HT-29 (cell line): ENCODE data around the gene FOXD1. TPM values are rescaled to one million over a fixed set of nuclear protein-coding genes. Genes with fewer than 3 reads are reported as not detected.
"Not testable (repeated sequence)": the region's sequence is repeated elsewhere in the genome, so short reads cannot be mapped to it uniquely, and the experiment has no call there.

Source experiments
- DNase-seq: peaks from one replicate; pipeline ENCODE4 v3.0.0-alpha.2; 2015; ENCODE audit warnings: low spot score
- total RNA-seq: library from RNA; depleted of rRNA; stranded (reverse); fragments of >200 nt; shearing (Covaris generic); gene quantifications from 2 replicates; pipeline ENCODE4 v1.2.3, GENCODE V29; 2014; rRNA removed

FOXD1 gene
- 0.20 and 0.31 TPM in 2 replicates for total RNA-seq

- peak; percentile 66 for DNase-seq
These were observed at the start of gene FOXD1 for GRCh38 chr5:73448463-73449136. FOXD1 (minus strand) TSS chr5:73448777; CDS start chr5:73448362, 415 bp downstream.

- peak; percentile 12 for DNase-seq
These were observed 49.0 kb upstream of the FOXD1 start for GRCh38 chr5:73497497-73498056.

GRCh38 chr5:73496984-73497457, 48.4 kb upstream of the FOXD1 start:
- peak; percentile 68 for DNase-seq

DNA sequence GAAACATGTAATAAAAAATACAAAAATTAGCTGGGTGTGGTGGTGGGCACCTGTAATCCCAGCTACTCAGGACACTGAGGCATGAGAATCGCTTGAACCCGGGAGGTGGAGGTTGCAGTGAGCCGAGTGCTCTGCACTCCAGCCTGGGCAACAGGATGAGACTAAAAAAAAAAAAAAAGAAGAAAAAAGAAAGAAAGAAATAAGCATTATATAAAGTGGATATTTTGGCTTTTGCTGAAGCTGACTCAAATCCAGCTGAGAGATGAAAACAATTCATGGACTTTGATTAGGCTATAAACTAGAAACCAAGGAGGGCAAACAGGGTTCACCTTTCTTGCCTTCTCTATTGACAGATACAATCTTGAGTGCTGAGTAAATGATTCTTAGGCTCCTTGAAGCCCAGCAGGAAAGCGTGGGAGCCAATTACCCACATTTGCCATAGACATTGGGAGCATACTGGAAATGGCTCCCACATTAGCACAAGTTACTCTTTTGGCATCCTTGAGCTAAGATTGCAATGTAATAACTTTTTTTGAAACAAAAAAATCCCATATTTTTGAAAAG, 47.3 kb upstream of the FOXD1 start:
- DNase-seq, result peak; percentile 74

GRCh38 chr5:73494721-73495120, 46.1 kb upstream of the FOXD1 start:
- DNase-seq, result no peak

DNA sequence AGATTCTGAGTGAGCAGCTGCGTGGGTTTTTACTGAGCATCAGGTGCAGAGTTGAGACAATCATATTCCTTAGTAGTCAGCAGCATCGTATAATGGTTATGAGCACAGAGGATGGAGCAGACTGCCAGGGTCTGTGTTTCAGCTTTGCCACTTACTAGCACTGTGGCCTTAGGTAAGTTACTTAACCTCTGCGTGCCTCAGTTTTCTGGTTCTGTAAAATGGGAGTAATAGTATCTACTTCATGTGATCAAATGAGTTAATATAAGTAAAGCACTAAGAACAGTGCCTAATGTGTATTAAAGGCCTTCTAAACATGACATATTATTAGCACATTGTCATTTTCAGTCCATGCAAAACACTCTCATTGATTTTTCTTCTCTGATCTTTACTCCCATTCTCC, 44.8 kb upstream of the FOXD1 start:
- no peak for DNase-seq

- no peak for DNase-seq
These were observed 42.6 kb upstream of the FOXD1 start for GRCh38 chr5:73491155-73491554.

DNA sequence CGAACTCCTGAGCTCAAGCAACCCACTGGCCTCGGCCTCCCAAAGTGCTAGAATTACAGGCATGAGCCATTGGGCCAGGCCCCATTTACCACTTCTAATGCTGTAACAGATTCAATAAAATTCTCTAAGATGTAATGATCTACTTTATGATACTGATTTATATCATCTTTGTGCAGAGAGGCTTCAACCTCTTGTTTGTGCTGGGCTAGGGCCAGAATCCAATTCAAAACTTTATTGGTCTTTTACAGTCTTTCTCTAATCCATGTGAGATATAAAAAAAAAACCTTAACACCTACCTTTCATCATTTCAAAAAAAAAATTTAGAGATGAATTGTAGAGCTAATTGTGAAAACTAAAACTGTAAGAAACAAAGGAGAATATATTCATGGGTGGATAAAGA, 41.5 kb upstream of the FOXD1 start:
- DNase-seq, result no peak

- no peak for DNase-seq
These were observed 40.2 kb upstream of the FOXD1 start for GRCh38 chr5:73488806-73489205.

DNA sequence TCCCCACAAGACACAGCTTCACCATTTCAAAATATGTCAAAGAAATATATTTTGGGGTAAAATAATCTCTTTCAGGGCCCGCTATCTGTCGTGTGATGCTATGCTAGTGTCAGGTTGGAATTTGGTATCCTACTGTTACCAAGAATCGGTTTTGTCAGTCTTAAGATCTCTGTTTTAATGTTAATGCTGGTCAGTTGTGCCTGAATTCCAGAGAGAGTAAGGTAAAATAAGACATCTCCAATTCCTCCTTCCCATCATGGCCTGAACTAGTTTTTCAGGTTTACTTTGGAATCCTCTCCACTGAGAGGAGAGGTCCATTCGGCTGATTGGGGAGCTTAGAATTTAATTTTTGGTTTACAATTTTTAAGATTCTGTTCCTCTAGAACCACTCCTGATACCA, 39.2 kb upstream of the FOXD1 start:
- DNase-seq, result no peak

- DNase-seq, result not testable (repeated sequence)
These were observed 38.7 kb upstream of the FOXD1 start for GRCh38 chr5:73487257-73487656.

- DNase-seq, result no peak
These were observed 37.7 kb upstream of the FOXD1 start for GRCh38 chr5:73486119-73486899.

DNA sequence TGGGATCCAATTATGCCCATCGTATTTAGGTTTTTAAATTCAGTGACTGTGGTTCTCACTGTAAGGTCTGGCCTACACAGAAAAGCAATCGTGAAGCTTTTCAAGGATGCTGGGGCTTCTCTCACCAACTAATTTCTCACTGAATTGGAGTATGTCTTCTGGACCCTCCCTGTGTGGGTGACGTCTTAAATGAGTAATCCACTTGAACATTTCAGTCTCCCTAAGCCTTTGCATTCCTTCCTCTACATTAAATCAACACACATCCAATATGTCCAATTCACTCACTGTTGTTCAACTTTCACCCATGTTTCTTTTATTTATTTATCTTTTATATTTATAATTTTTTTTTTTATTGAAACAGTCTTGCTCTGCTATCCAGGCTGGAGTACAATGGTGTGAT, 37.1 kb upstream of the FOXD1 start:
- no peak for DNase-seq

- no peak for DNase-seq
These were observed 35.9 kb upstream of the FOXD1 start for GRCh38 chr5:73484511-73484910.

- no peak for DNase-seq
These were observed 35.1 kb upstream of the FOXD1 start for GRCh38 chr5:73483676-73484075.

GRCh38 chr5:73482383-73483136, 34.0 kb upstream of the FOXD1 start:
- DNase-seq, result no peak

- no peak for DNase-seq
These were observed 31.9 kb upstream of the FOXD1 start for GRCh38 chr5:73480500-73480899.

DNA sequence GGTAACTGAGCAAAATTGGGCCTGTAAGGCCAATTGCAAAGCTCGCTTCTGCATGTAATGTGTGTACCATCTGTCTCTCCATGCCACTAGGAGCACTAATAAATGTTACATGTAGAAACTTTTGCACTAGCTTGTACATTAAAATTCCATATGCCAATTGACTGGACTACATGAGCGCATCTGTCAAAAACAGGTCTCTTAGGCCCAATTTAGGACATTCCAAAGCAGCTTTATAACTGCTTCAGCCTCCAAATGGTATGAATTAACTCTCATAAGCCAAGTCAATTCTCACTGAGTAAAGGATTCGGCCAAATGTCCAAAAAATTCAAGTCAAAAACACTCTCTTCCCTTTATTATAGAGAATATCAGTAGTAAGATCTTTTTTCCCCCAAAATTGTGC, 23.5 kb upstream of the FOXD1 start:
- no peak for DNase-seq

DNA sequence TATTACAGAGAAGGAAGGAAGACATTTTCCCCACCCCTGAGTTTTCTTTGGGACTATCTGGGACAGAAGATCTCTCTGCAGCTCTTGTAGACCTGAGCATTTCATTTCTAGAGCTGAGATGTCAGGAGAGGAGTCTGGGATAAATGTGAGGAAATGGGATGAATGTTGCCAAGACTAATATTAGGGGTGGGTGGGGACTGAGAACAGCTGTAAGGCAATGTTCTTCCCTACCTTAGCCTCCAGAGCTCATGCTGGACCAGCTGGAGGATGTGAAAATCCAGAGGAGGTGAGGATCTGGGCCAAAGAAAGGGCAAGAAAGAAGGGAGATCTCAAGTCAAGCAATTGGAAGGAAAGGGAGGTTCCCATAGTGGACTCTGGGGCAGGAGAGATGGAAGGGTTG, 23.1 kb upstream of the FOXD1 start:
- no peak for DNase-seq

GRCh38 chr5:73469878-73470277, 21.3 kb upstream of the FOXD1 start:
- no peak for DNase-seq

DNA sequence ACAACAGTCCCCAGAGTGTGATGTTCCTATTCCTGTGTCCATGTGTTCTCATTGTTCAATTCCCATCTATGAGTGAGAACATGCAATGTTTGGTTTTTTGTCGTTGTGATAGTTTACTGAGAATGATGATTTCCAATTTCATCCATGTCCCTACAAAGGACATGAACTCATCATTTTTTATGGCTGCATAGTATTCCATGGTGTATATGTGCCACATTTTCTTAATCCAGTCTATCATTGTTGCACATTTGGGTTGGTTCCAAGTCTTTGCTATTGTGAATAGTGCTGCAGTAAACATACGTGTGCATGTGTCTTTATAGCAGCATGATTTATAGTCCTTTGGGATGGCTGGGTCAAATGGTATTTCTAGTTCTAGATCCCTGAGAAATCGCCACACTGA, 20.1 kb upstream of the FOXD1 start:
- not testable (repeated sequence) for DNase-seq
